H1 (cell line): ENCODE measurements around the gene MAP6.

Experiments used
- BCL11A ChIP-seq, 2 experiments: IDR thresholded peaks; one replicate each; pipeline ENCODE4 v1.6.1; 2011; ENCODE audit warnings: low read depth in 2 of 2, low read length in 2 of 2, mild to moderate bottlenecking in 2 of 2
- CBX5 ChIP-seq: fragments of 300-800, 300-1000 bp; sonication (generic); IDR thresholded peaks from 2 replicates; pipeline ENCODE4 v1.7.1; 2016; ENCODE audit warnings: antibody characterized with exemption, low read length, low read depth
- CHD2 ChIP-seq: IDR thresholded peaks from 2 replicates; pipeline ENCODE4 v1.6.1; 2012; ENCODE audit warnings: low read length, improper control_type of control experiment
- CTCF ChIP-seq, 3 experiments: IDR thresholded peaks; 1 replicate in 2 of 3; 2 replicates in 1 of 3; pipeline versions ENCODE4 v1.5.1 to v1.6.1; 2011; ENCODE audit warnings: low read length in 3 of 3, mild to moderate bottlenecking in 3 of 3, inconsistent platforms in 2 of 3, low read depth in 1 of 3, moderate library complexity in 1 of 3; ENCODE audit not compliant: insufficient read depth in 1 of 3; ENCODE audit errors: control extremely low read depth in 1 of 3
- EZH2 ChIP-seq: fragments of 200-600 bp; sonication (generic); IDR thresholded peaks from 2 replicates; pipeline ENCODE4 v1.7.1; 2012; ENCODE audit warnings: low read depth, mild to moderate bottlenecking, moderate library complexity, low read length, inconsistent platforms; ENCODE audit not compliant: severe bottlenecking
- KDM1A ChIP-seq: fragments of 200-600, 300-600 bp; sonication (generic); IDR thresholded peaks from 2 replicates; pipeline ENCODE4 v1.7.1; 2016; ENCODE audit warnings: mild to moderate bottlenecking, low read length, borderline replicate concordance
- POLR2A ChIP-seq, 2 experiments: IDR thresholded peaks; 1 replicate in 1 of 2; 2 replicates in 1 of 2; pipeline ENCODE4 v1.6.1; 2011; ENCODE audit warnings: low read depth in 2 of 2, low read length in 2 of 2, mild to moderate bottlenecking in 2 of 2; ENCODE audit errors: control extremely low read depth in 1 of 2
- RXRA ChIP-seq: IDR thresholded peaks from 2 replicates; pipeline ENCODE4 v1.6.1; 2011; ENCODE audit warnings: low read depth, mild to moderate bottlenecking, low read length, moderate library complexity; ENCODE audit not compliant: insufficient read depth
- TEAD4 ChIP-seq: IDR thresholded peaks from 2 replicates; pipeline ENCODE4 v1.6.1; 2012; ENCODE audit warnings: low read depth, low read length, inconsistent platforms, mixed read lengths

- TF ChIP-seq CTCF (IDR thresholded peaks at IDR 0.05; ENCODE audit: control extremely low read depth in 1 of 3, insufficient read depth in 1 of 3, low read depth in 1 of 3, low read length in 3 of 3) (no peak), KDM1A (no peak), CHD2 (no peak), TEAD4 (no peak), RXRA (no peak), EZH2 (no peak), BCL11A (IDR thresholded peaks at IDR 0.05; ENCODE audit: low read depth in 2 of 2, low read length in 2 of 2) (no peak), CBX5 (no peak), POLR2A (IDR thresholded peaks at IDR 0.05; ENCODE audit: control extremely low read depth in 1 of 2, low read depth in 2 of 2, low read length in 2 of 2) (no peak)
Measured at GRCh38 chr11:75589051-75589450, 79.8 kb downstream of the MAP6 start.
